Colonic mucosa (tissue), 4 donors: ENCODE data around the gene CH25H. TPM values are rescaled to one million over a fixed set of nuclear protein-coding genes. Genes with fewer than 3 reads are reported as not detected.

Experiments
- DNase-seq: peaks from one replicate; pipeline ENCODE4 v3.0.0-alpha.2; 2020
- H3K27ac ChIP-seq: fragments of 200-600 bp; one replicate; pipeline ENCODE4 v1.8.0; 2021
- H3K27me3 ChIP-seq: fragments of 200-600 bp; one replicate; pipeline ENCODE4 v1.8.0; 2021
- H3K36me3 ChIP-seq: fragments of 200-600 bp; one replicate; pipeline ENCODE4 v1.8.0; 2021
- H3K4me1 ChIP-seq: fragments of 200-600 bp; one replicate; pipeline ENCODE4 v1.8.0; 2021; ENCODE audit warnings: mild to moderate bottlenecking
- H3K4me3 ChIP-seq: fragments of 200-600 bp; one replicate; pipeline ENCODE4 v1.8.0; 2021
- H3K9ac ChIP-seq, 2 donors: one replicate each; pipeline ENCODE4 v1.7.0; 2013; ENCODE audit warnings: control low read depth in 2 of 2, low read depth in 2 of 2, low read length in 2 of 2
- H3K9me3 ChIP-seq: fragments of 200-600 bp; one replicate; pipeline ENCODE4 v1.8.0; 2021
- CTCF ChIP-seq: fragments of 200-600 bp; IDR thresholded peaks from one replicate; pipeline ENCODE4 v1.8.0; 2022; ENCODE audit warnings: antibody characterized with exemption, mild to moderate bottlenecking
- intact Hi-C: fragments of 100-400 bp; cut with DNase I; formaldehyde crosslinking; loops from one replicate; pipeline ENCODE4 v1.14.1; 2022
- total RNA-seq, 2 donors: library from RNA; stranded (reverse); fragmentation: NEBNext Ultra II Directional in 1 of 2; extraction: Animal tissue kit (Norgen Biotek cat#: 25700) in 1 of 2; gene quantifications; one replicate each; pipeline ENCODE4 v1.2.1, GENCODE V29; 2021
- donor health status: healthy.
- donor health status: DM: no; HTN: no; CAD: no.
- donor health status: DM: no; HTN: no; CAD: no.

The CH25H gene
- total RNA-seq, 2 donors from 2014 or later: 0.40 to 1.7 TPM

GRCh38 chr10:89226891-89227290 is 19.8 kb upstream of the CH25H start:
- no peak overlapping the region for H3K27ac ChIP-seq
- intact Hi-C loops: no loop called here

GRCh38 chr10:89224739-89225443 is 17.8 kb upstream of the CH25H start:
- H3K4me1 ChIP-seq: no peaks in the 10 kb centered on the region
- intact Hi-C loops: no loop called here
- no peak for TF ChIP-seq CTCF
- no peak overlapping the region for H3K9ac ChIP-seq
- no peak overlapping the region for H3K4me3 ChIP-seq
- H3K27ac ChIP-seq: no peak overlapping the region
- no peaks in the 10 kb centered on the region for H3K27me3 ChIP-seq
- no peaks in the 10 kb centered on the region for H3K9me3 ChIP-seq
- no peak for DNase-seq
- no peaks in the 10 kb centered on the region for H3K36me3 ChIP-seq

More at GRCh38 chr10:89226891-89227290, 19.8 kb upstream of the CH25H start:
- H3K9me3 ChIP-seq: no peaks in the 10 kb centered on the region
- H3K36me3 ChIP-seq: no peaks in the 10 kb centered on the region
- no peak overlapping the region for H3K9ac ChIP-seq
- DNase-seq: no peak
- no peak overlapping the region for H3K4me3 ChIP-seq
- no peaks in the 10 kb centered on the region for H3K27me3 ChIP-seq
- H3K4me1 ChIP-seq: no peaks in the 10 kb centered on the region
- TF ChIP-seq CTCF: no peak

- no peaks in the 10 kb centered on the region for H3K9me3 ChIP-seq
- no peaks in the 10 kb centered on the region for H3K4me1 ChIP-seq
- no peaks in the 10 kb centered on the region for H3K36me3 ChIP-seq
- no peak for TF ChIP-seq CTCF
- H3K9ac ChIP-seq: no peak overlapping the region
- H3K4me3 ChIP-seq: no peak overlapping the region
- no peak overlapping the region for H3K27ac ChIP-seq
- intact Hi-C loops: no loop called here
- no peaks in the 10 kb centered on the region for H3K27me3 ChIP-seq
- no peak for DNase-seq
Measured at GRCh38 chr10:89221919-89222318, 14.8 kb upstream of the CH25H start.

- no peak for TF ChIP-seq CTCF
- Histone ChIP-seq H3K36me3 (no peaks in the 10 kb centered on the region), H3K4me1 (no peaks in the 10 kb centered on the region), H3K27me3 (no peaks in the 10 kb centered on the region), H3K4me3 (no peak overlapping the region), H3K9me3 (no peaks in the 10 kb centered on the region), H3K27ac (no peak overlapping the region), H3K9ac (no peak overlapping the region)
- intact Hi-C loops: loop anchor here (10.0 kb wide), 1 partner anchor 375 kb away; no protein-coding TSS in a partner anchor
- no peak for DNase-seq
Measured at GRCh38 chr10:89219513-89220218, 12.5 kb upstream of the CH25H start.

GRCh38 chr10:89217057-89217990 is 10.2 kb upstream of the CH25H start:
- Histone ChIP-seq H3K27ac (no peak overlapping the region), H3K9me3 (no peaks in the 10 kb centered on the region), H3K4me3 (no peak overlapping the region), H3K4me1 (no peaks in the 10 kb centered on the region), H3K9ac (no peak overlapping the region), H3K36me3 (no peaks in the 10 kb centered on the region), H3K27me3 (no peaks in the 10 kb centered on the region)
- DNase-seq: peak; percentile 71
- TF ChIP-seq CTCF: peak; percentile 73
- intact Hi-C loops: loop anchor here (10.0 kb wide), 1 partner anchor 373 kb away; no protein-coding TSS in a partner anchor
